CD4-positive, alpha-beta T cell (primary cell): ENCODE results near the gene TMEM151B. TPM values are rescaled to one million over a fixed set of nuclear protein-coding genes. Genes with fewer than 3 reads are reported as not detected.

Source experiments
- ATAC-seq: fragments of 200-7000 bp; cut with Tn5 transposase; one replicate; pipeline ENCODE4 v1.10.0; 2022; ENCODE audit warnings: mild to moderate bottlenecking; ENCODE audit not compliant: poor library complexity
- CTCF ChIA-PET: fragments of 350-600 bp; sonication (Branson Sonifier 250); formaldehyde crosslinking; loops from one replicate; lab custom pipeline; 2021; ENCODE audit warnings: antibody characterized with exemption, inconsistent platforms; lab: Charles Lee
- POLR2A ChIA-PET: fragments of 350-600 bp; sonication (Branson Sonifier 250); formaldehyde crosslinking; loops from one replicate; lab custom pipeline; 2021; ENCODE audit warnings: antibody characterized with exemption, inconsistent platforms; lab: Charles Lee
- DNase-seq, 14 experiments: peaks; one replicate each; pipeline ENCODE4 v3.0.0-alpha.2; 2013 to 2020; ENCODE audit warnings: mixed read lengths in 2 of 14
- H3K27ac ChIP-seq, 2 donors: one replicate each; pipeline versions ENCODE4 v1.5.1 to v1.7.0; 2013; ENCODE audit warnings: low read length in 2 of 2, low read depth in 1 of 2, mild to moderate bottlenecking in 1 of 2
- H3K27me3 ChIP-seq, 2 experiments: 1 replicate in 1 of 2; 2 replicates in 1 of 2; pipeline versions ENCODE4 v1.6.1 to v1.7.0; 2013; ENCODE audit warnings: low read length in 2 of 2, control low read depth in 1 of 2, mild to moderate bottlenecking in 1 of 2, moderate library complexity in 1 of 2; ENCODE audit not compliant: insufficient read depth in 2 of 2, control insufficient read depth in 1 of 2
- H3K36me3 ChIP-seq: one replicate; pipeline ENCODE4 v1.6.1; 2013; ENCODE audit warnings: low read length, control low read depth; ENCODE audit not compliant: insufficient read depth
- H3K4me1 ChIP-seq: one replicate; pipeline ENCODE4 v1.6.1; 2013; ENCODE audit warnings: low read length, control low read depth; ENCODE audit not compliant: insufficient read depth
- H3K4me3 ChIP-seq: one replicate; pipeline ENCODE4 v1.5.1; 2013; ENCODE audit warnings: mild to moderate bottlenecking, low read length, moderate library complexity
- H3K9me3 ChIP-seq, 2 experiments: 1 replicate in 1 of 2; 2 replicates in 1 of 2; pipeline versions ENCODE4 v1.6.1 to v1.7.0; 2013; ENCODE audit warnings: low read length in 2 of 2, mild to moderate bottlenecking in 2 of 2, control low read depth in 1 of 2, moderate library complexity in 1 of 2; ENCODE audit not compliant: control insufficient read depth in 1 of 2, insufficient read depth in 1 of 2
- H3K27ac Mint-ChIP-seq: one replicate; pipeline ENCODE4 v1.8.0; 2020; ENCODE audit warnings: mixed read lengths
- H3K27me3 Mint-ChIP-seq: one replicate; pipeline ENCODE4 v1.8.0; 2021; ENCODE audit warnings: mixed read lengths
- H3K36me3 Mint-ChIP-seq: one replicate; pipeline ENCODE4 v1.8.0; 2021; ENCODE audit warnings: low read depth, mixed read lengths
- H3K4me1 Mint-ChIP-seq: one replicate; pipeline ENCODE4 v1.8.0; 2021; ENCODE audit warnings: low read depth, mixed read lengths
- H3K4me3 Mint-ChIP-seq: one replicate; pipeline ENCODE4 v1.8.0; 2020; ENCODE audit warnings: mild to moderate bottlenecking, mixed read lengths
- H3K9me3 Mint-ChIP-seq: one replicate; pipeline ENCODE4 v1.8.0; 2020; ENCODE audit warnings: mixed read lengths
- CTCF ChIP-seq: fragments of 200-600 bp; IDR thresholded peaks from one replicate; pipeline ENCODE4 v1.8.0; 2022; ENCODE audit warnings: antibody characterized with exemption, mild to moderate bottlenecking
- intact Hi-C, 2 experiments: fragments of 100-400 bp; cut with DNase I in 1 of 2; cut with micrococcal nuclease in 1 of 2; formaldehyde crosslinking; loops; one replicate each; pipeline versions ENCODE4 v1.15.1 to v1.9.0; 2023 to 2025; cut with DNase I, micrococcal nuclease
- total RNA-seq, 174 experiments: library from RNA in 2 of 174; stranded (reverse) in 2 of 174; gene quantifications; one replicate each; pipeline ENCODE4 v1.2.3 and lab custom pipeline; 2021 to 2026

The TMEM151B gene
- total RNA-seq, 2 experiments from 2014 or later: not detected

GRCh38 chr6:44235269-44235668 lies 35.0 kb upstream of the TMEM151B start:
- CTCF ChIA-PET: interaction anchor here (1.0 to 1.5 kb wide), 2 partner anchors 12 to 78 kb away, joined by 3 to 4 read pairs; partner anchors contain the start of genes AARS2 and SLC29A1
- ATAC-seq (no peak), DNase-seq (no peak)
- H3K27ac Mint-ChIP-seq: no peak overlapping the region
- no peaks in the 10 kb centered on the region for H3K9me3 Mint-ChIP-seq
- H3K36me3 Mint-ChIP-seq: no peaks in the 10 kb centered on the region
- intact Hi-C loops: loop anchor here in 1 of 2 experiments (5.0 kb wide), 1 partner anchor 138 kb away; no protein-coding TSS in a partner anchor
- Histone ChIP-seq H3K27me3 (no peaks in the 10 kb centered on the region), H3K36me3 (no peaks in the 10 kb centered on the region), H3K4me3 (no peak overlapping the region), H3K9me3 (no peaks in the 10 kb centered on the region), H3K27ac (no peak overlapping the region), H3K4me1 (peaks cover 18% of the 10 kb centered on the region)
- POLR2A ChIA-PET: interaction anchor here (4.4 kb wide), 1 partner anchor 11 kb away, joined by 65 read pairs; the partner anchor contains the start of gene HSP90AB1
- H3K4me1 Mint-ChIP-seq: peaks cover 8% of the 10 kb centered on the region
- H3K27me3 Mint-ChIP-seq: no peaks in the 10 kb centered on the region
- no peak overlapping the region for H3K4me3 Mint-ChIP-seq
- no peak for TF ChIP-seq CTCF

GRCh38 chr6:44235891-44236516 lies 34.2 kb upstream of the TMEM151B start:
- CTCF ChIA-PET: interaction anchor here (0.7 to 1.5 kb wide), 2 partner anchors 21 to 77 kb away, joined by 3 read pairs; partner anchors contain the start of genes AARS2 and SLC35B2
- Mint-ChIP-seq H3K27me3 (no peaks in the 10 kb centered on the region), H3K27ac (no peak overlapping the region), H3K4me1 (peaks cover 8% of the 10 kb centered on the region), H3K4me3 (peak overlapping the region; percentile 30), H3K9me3 (no peaks in the 10 kb centered on the region), H3K36me3 (no peaks in the 10 kb centered on the region)
- H3K27me3 ChIP-seq: no peaks in the 10 kb centered on the region
- no peak for TF ChIP-seq CTCF
- no peak overlapping the region for H3K4me3 ChIP-seq
- intact Hi-C loops: loop anchor here (2.0 to 5.0 kb wide), 2 partner anchors 13 to 139 kb away; partner anchors contain the start of gene SLC29A1 (in 1 of the 2)
- POLR2A ChIA-PET: interaction anchor here (1.0 to 4.4 kb wide), 2 partner anchors 11 to 20 kb away, joined by 3 to 65 read pairs; partner anchors contain the start of gene HSP90AB1
- H3K36me3 ChIP-seq: no peaks in the 10 kb centered on the region
- H3K9me3 ChIP-seq: no peaks in the 10 kb centered on the region
- H3K4me1 ChIP-seq: peaks cover 18% of the 10 kb centered on the region
- DNase-seq (no peak), ATAC-seq (no peak)
- no peak overlapping the region for H3K27ac ChIP-seq

- H3K4me3 Mint-ChIP-seq: peak overlapping the region; percentile 90
- H3K4me1 Mint-ChIP-seq: peaks cover 8% of the 10 kb centered on the region
- TF ChIP-seq CTCF: no peak
- ChIA-PET CTCF (interaction anchor here (0.9 to 2.1 kb wide), 8 partner anchors 10 to 141 kb away, joined by 3 to 13 read pairs (median 5); partner anchors contain the start of genes HSP90AB1, SLC29A1 and SLC35B2), POLR2A (interaction anchor here (0.6 to 4.4 kb wide), 11 partner anchors 9 to 468 kb away, joined by 3 to 65 read pairs (median 4); partner anchors contain the start of genes CDC5L, HSP90AB1 and SLC29A1)
- no peaks in the 10 kb centered on the region for H3K27me3 ChIP-seq
- DNase-seq (peak in 11 of 14 experiments; percentile 22 to 86 (median 56)), ATAC-seq (peak; percentile 77)
- H3K4me1 ChIP-seq: peaks cover 18% of the 10 kb centered on the region
- H3K36me3 ChIP-seq: no peaks in the 10 kb centered on the region
- no peaks in the 10 kb centered on the region for H3K27me3 Mint-ChIP-seq
- peak overlapping the region; percentile 64 for H3K4me3 ChIP-seq
- H3K27ac ChIP-seq: peak overlapping the region; percentile 74 to 80
- H3K36me3 Mint-ChIP-seq: no peaks in the 10 kb centered on the region
- H3K9me3 ChIP-seq: no peaks in the 10 kb centered on the region
- H3K27ac Mint-ChIP-seq: peak overlapping the region; percentile 86
- intact Hi-C loops: loop anchor here (2.0 to 5.0 kb wide), 2 partner anchors 14 to 140 kb away; partner anchors contain the start of gene SLC29A1 (in 1 of the 2)
- H3K9me3 Mint-ChIP-seq: no peaks in the 10 kb centered on the region
Measured at GRCh38 chr6:44237021-44237812, 33.0 kb upstream of the TMEM151B start.
